MM.1S (cell line): ENCODE measurements around the gene ESPN.

ENCODE experiments used
- CTCF ChIP-seq: fragments of 300-600 bp; sonication (generic); IDR thresholded peaks from 2 replicates; pipeline ENCODE4 v1.5.1; 2016; ENCODE audit warnings: antibody characterized with exemption, low read length, mixed read lengths
- EZH2 ChIP-seq: fragments of 300-600 bp; sonication (generic); optimal IDR thresholded peaks from 2 replicates; pipeline ENCODE3; 2017; ENCODE audit warnings: low read depth, mild to moderate bottlenecking, antibody characterized with exemption, low read length, mixed read lengths

- TF ChIP-seq CTCF (no peak), EZH2 (no peak)
These were observed 47.4 kb downstream of the ESPN start for GRCh38 chr1:6471970-6472368.
